ENCODE data around the gene FBXO10.

- no peak for TF ChIP-seq EZH2phosphoT487 (IDR thresholded peaks at IDR 0.05; ENCODE audit: borderline replicate concordance)
- TF ChIP-seq CTCF (IDR thresholded peaks at IDR 0.05 in 2 of 3, conservative IDR thresholded peaks at IDR 0.05 in 1 of 3; ENCODE audit: borderline replicate concordance in 1 of 3, insufficient read depth in 1 of 3, low read depth in 2 of 3, low read length in 2 of 3): no peak
- no peak for TF ChIP-seq ZNF274 (IDR thresholded peaks at IDR 0.05; ENCODE audit: low read depth, low read length)
- TF ChIP-seq POLR2A (IDR thresholded peaks at IDR 0.05; ENCODE audit: borderline replicate concordance, extremely low read depth, insufficient read depth, insufficient read length): no peak
- TF ChIP-seq EZH2 (IDR thresholded peaks at IDR 0.05): no peak
- TF ChIP-seq, protein P1, sequence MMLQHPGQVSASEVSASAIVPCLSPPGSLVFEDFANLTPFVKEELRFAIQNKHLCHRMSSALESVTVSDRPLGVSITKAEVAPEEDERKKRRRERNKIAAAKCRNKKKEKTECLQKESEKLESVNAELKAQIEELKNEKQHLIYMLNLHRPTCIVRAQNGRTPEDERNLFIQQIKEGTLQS (IDR thresholded peaks at IDR 0.05): no peak
- no peak for TF ChIP-seq POLR2AphosphoS5 (IDR thresholded peaks at IDR 0.05; ENCODE audit: low read depth, low read length)
- TF ChIP-seq RAD21 (IDR thresholded peaks at IDR 0.05; ENCODE audit: low read depth): no peak
- no peak for TF ChIP-seq REST (IDR thresholded peaks at IDR 0.05; ENCODE audit: low read depth)
- no peak for TF ChIP-seq ELF1 (IDR thresholded peaks at IDR 0.05; ENCODE audit: borderline replicate concordance, low read depth)
Observed at GRCh38 chr9:37531699-37532098, 44.5 kb downstream of the FBXO10 start.
